Glomerular visceral epithelial cell (primary cell): ENCODE data around the gene UNC5C.
A peak's percentile ranks its signal among the peaks of the same experiment; 100 is the strongest.

Experiments
- DNase-seq: peaks from one replicate; pipeline ENCODE4 v3.0.0-alpha.2; 2016; ENCODE audit errors: extremely low spot score

Gene UNC5C

GRCh38 chr4:95402299-95402698 lies 146.5 kb downstream of the UNC5C start:
- no peak for DNase-seq

GRCh38 chr4:95398217-95398616 lies 150.6 kb downstream of the UNC5C start:
- no peak for DNase-seq

GRCh38 chr4:95394752-95395306 lies 153.9 kb downstream of the UNC5C start:
- DNase-seq = no peak

DNA sequence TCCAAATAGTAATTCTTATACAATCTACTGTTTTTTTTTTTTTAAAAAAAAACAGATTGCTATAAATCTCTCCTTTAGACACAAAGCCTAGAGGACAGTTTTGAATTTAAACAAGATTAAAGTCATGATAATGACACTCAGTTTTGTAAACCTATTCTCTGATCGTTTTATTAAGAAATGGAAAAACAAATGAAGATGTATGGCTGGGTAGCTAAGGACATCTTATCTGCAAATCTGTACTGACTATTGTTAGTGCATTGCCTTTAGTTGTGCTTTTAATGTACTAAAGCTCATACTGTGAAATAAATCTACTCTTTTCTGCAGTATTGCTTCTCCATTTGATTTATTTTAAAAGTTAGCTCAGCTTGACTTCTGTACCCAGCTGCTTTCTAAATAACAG lies 155.0 kb downstream of the UNC5C start:
- no peak for DNase-seq

DNA sequence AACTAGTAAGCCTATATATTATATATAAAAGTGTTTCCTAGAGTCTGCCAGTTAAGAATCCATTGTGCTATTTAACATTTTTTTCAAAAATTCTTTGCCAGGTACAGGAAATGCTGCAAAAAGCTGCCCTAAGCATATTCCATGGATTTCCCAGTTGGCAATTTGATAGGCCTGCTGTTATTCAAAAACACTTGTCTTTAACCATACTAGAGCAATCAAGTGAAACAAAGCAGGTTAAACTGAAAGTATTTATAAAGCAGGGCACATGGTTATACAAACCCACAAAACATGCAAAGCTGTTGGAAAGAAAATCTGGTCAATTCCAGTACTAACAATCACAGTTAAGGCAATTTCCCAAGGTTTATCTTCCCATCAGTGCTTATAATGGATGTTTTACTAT lies 159.9 kb downstream of the UNC5C start:
- peak; percentile 9 for DNase-seq

GRCh38 chr4:95387719-95388118 lies 161.1 kb downstream of the UNC5C start:
- no peak for DNase-seq

DNA sequence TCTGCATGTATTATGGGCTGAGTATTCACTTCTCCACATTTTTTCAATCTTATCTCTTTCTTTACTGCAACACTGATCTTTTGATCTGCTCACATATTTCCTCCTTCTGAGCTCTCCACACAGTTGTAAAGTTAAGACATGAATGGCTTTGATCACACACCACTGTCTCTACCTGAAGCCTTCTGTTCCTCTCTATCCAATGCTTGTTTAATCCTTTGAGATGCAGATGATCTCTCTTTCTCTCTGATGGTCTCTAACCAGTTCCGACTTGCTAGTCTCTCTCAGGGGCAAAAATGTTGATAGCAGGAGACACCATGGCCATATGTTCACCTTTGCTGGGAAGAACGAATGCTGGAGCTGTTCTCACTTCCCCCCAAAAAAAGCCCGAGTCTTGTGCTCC lies 162.4 kb downstream of the UNC5C start:
- no peak for DNase-seq

DNA sequence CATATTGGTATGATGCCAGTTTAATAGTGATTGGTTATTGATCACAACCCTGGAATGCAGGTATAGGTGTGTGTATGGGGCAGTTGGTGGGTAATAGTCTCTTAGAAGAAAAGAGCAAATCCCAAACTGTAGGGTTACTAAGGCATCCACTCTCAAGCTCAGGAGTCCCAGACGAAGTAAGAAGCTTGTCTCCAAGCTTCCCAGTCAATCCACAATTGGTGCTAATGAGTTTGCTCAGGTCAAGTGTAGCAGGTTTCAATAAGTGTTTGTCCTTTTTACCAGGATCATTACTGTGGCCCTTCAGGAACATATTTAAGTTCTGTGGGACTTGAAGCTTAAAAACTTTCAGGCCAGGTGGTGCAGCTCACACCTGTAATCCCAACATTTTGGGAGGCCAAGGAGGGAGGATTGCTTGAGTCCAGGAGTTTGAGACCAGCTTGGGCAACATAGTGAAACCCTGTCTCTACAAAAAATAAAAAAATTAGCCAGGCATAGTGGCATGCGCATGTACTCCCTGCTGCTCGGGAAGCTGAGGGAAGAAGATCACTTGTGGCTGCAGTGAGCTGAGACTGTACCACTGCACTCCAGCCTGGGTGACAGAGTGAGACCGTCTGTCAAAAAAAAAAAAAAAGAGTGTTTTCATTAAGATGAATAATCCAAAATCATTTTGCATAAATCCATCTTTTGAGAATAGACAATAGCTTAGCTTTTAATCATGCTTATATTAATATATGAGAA lies 166.8 kb downstream of the UNC5C start:
- DNase-seq = no peak

DNA sequence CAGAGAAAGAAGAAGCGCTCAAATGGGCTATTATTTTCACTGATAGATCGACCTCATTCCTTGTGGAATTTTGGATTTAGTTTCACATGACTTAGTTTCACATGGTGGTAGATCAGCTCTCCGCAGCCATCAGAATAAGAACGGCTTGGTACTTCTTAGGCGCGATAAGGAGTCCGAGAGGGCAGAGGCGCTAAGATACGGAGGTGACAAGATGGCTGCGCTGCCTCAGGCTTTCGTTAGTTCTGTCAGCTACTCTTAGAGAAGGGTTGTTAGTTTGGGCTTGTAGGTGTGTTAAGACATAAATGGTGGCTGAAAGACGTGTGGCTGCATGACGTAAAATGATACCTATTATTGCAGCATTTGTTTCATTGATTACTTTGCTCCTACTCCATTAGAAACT lies 169.1 kb downstream of the UNC5C start:
- no peak for DNase-seq

- DNase-seq = no peak
Observed at GRCh38 chr4:95377366-95377900, 171.3 kb downstream of the UNC5C start.

GRCh38 chr4:95371476-95372224 lies 177.1 kb downstream of the UNC5C start:
- DNase-seq = no peak

GRCh38 chr4:95367824-95368223 lies 180.9 kb downstream of the UNC5C start:
- no peak for DNase-seq

GRCh38 chr4:95363966-95364365 lies 184.8 kb downstream of the UNC5C start:
- no peak for DNase-seq

DNA sequence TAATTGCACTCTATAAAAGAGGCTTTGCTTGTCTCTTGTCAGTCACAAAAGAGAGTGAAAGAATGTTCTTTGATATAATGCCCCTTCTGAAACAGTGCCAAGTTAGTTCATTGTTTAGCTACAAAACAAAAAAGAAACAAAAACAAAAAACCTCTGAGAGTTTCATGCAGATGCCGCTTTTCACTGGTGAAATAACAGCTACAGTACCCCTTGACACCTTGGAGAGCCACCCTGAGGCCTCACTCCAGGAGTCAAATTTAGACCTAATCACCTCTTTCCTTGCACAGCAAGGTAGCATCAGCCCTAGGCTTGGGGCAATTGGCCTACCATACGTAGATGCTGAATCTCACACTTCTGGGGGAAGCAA lies 185.2 kb downstream of the UNC5C start:
- DNase-seq = no peak

- DNase-seq = no peak
Observed at GRCh38 chr4:95362906-95363558, 185.7 kb downstream of the UNC5C start.

DNA sequence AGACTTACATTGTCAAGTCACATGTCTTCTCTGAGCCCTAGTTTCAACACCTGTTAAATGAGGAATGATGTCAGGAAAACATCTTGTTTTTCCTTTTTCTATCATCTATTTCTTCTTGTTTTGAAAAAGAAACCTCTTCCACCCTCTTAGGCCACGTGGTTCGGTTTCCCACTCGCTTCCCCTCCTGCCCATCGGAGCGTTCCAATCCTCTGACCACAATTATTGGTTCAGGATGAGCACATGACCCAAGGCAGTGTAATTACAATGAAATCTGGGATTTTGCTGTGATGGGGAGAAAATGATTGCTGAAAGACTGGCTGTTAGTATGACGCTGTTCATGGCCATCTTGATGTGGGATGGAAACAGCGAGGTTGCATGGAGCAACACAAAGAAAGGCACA lies 186.7 kb downstream of the UNC5C start:
- DNase-seq = no peak

DNA sequence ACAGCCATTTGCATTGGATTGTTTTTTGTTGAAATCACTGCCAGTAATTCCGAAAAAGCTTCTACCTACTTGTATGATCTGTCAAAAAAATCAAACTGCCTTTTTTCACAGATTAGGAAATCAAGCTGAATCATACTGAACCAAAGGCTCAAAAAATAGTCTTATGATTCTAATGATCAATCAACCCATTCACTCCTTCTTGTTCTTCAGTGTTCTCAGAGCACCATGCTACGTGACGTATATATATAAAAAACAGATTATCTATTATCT lies 187.1 kb downstream of the UNC5C start:
- no peak for DNase-seq

GRCh38 chr4:95360906-95361695 lies 187.7 kb downstream of the UNC5C start:
- no peak for DNase-seq

GRCh38 chr4:95360256-95360903 lies 188.4 kb downstream of the UNC5C start:
- no peak for DNase-seq

DNA sequence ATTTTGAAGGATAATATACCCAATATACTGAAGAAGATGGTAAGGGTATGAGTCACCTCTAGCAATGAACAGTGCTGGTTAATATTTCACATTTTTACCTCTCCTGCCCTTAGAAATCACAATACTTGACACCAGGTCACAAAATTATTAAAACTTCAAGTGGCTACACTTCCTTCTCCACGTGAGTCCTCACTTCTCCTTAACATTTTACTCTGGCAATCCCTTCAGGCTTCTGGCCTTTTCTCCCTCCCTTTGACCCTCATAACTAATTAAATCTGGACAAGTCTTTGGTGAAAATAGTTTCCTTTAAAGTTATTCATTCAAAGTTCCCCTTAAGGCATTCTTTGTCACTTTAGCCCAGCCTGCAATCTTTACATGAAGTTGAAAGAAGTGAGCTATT lies 190.4 kb downstream of the UNC5C start:
- peak; percentile 9 for DNase-seq

DNA sequence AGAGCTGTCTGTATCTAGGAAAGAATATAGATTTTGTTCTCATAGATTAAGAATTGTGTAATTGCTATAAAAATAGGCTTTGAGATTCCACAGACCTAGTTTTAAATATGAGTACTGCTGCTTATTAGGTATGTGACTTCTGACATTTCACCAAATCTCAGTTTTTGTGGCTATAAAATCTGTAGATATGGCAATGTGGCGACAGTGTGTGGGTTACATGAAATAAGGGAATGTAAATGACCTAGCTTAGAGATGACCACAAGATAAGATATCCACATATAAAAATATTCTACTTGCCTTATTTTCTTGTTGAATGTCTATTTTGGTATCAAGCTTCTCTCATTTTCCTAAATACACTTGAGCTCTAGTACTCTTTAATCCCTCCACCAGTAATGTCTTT lies 193.8 kb downstream of the UNC5C start:
- no peak for DNase-seq
